Skeletal muscle tissue (tissue), 4 donors: ENCODE measurements around the gene HIVEP3. TPM values are rescaled to one million over a fixed set of nuclear protein-coding genes. Genes with fewer than 3 reads are reported as not detected.
A peak's percentile ranks its signal among the peaks of the same experiment; 100 is the strongest.

Experiments used
- H3K27ac ChIP-seq: one replicate; pipeline ENCODE4 v1.7.0; 2013; ENCODE audit warnings: mild to moderate bottlenecking, low read depth, low read length, inconsistent platforms
- H3K27me3 ChIP-seq, 3 donors: one replicate each; pipeline ENCODE4 v1.7.0; 2013; ENCODE audit warnings: low read length in 3 of 3; ENCODE audit not compliant: control insufficient read depth in 3 of 3, insufficient read depth in 3 of 3
- H3K36me3 ChIP-seq, 3 donors: one replicate each; pipeline ENCODE4 v1.7.0; 2013; ENCODE audit warnings: low read length in 3 of 3; ENCODE audit not compliant: control insufficient read depth in 3 of 3, insufficient read depth in 3 of 3
- H3K4me1 ChIP-seq, 3 donors: one replicate each; pipeline ENCODE4 v1.7.0; 2013; ENCODE audit warnings: low read length in 3 of 3, mild to moderate bottlenecking in 3 of 3; ENCODE audit not compliant: control insufficient read depth in 3 of 3, insufficient read depth in 3 of 3
- H3K4me3 ChIP-seq, 3 donors: one replicate each; pipeline ENCODE4 v1.7.0; 2013; ENCODE audit warnings: low read length in 3 of 3
- H3K9ac ChIP-seq, 3 donors: one replicate each; pipeline ENCODE4 v1.7.0; 2013; ENCODE audit warnings: low read length in 3 of 3, mild to moderate bottlenecking in 3 of 3, moderate library complexity in 2 of 3, low read depth in 1 of 3
- H3K9me3 ChIP-seq, 3 donors: one replicate each; pipeline ENCODE4 v1.7.0; 2013; ENCODE audit warnings: low read length in 3 of 3; ENCODE audit not compliant: control insufficient read depth in 3 of 3
- total RNA-seq: library from RNA; depleted of rRNA; stranded (reverse); fragments of >200 nt; gene quantifications from one replicate; pipeline ENCODE4 v1.2.3, GENCODE V29; 2014
- donor health status: Osteomylitis.

Gene HIVEP3
- total RNA-seq, 1 donor from 2014 or later = 0.52 TPM

- no peaks in the 10 kb centered on the region for H3K9me3 ChIP-seq
- no peaks in the 10 kb centered on the region for H3K36me3 ChIP-seq
- H3K4me3 ChIP-seq = no peak overlapping the region
- no peak overlapping the region for H3K9ac ChIP-seq
- H3K27ac ChIP-seq = no peak overlapping the region
- H3K4me1 ChIP-seq = peaks cover 37 to 52% (median 50%) of the 10 kb centered on the region in 3 donors
- no peaks in the 10 kb centered on the region for H3K27me3 ChIP-seq
Observed at GRCh38 chr1:41887365-41887764, 31.4 kb downstream of the HIVEP3 start.

GRCh38 chr1:41884256-41885230, 34.2 kb downstream of the HIVEP3 start:
- no peak overlapping the region for H3K4me3 ChIP-seq
- no peaks in the 10 kb centered on the region for H3K36me3 ChIP-seq
- H3K9ac ChIP-seq = no peak overlapping the region
- H3K27me3 ChIP-seq = no peaks in the 10 kb centered on the region
- peaks cover 28 to 39% (median 36%) of the 10 kb centered on the region in 3 donors for H3K4me1 ChIP-seq
- H3K9me3 ChIP-seq = no peaks in the 10 kb centered on the region
- no peak overlapping the region for H3K27ac ChIP-seq

GRCh38 chr1:41883507-41883906, 35.2 kb downstream of the HIVEP3 start:
- Histone ChIP-seq H3K9me3 (no peaks in the 10 kb centered on the region), H3K4me1 (peaks cover 28 to 29% (median 28%) of the 10 kb centered on the region in 3 donors), H3K27ac (no peak overlapping the region), H3K4me3 (peak overlapping the region in 1 of 3 donors; percentile 7), H3K27me3 (no peaks in the 10 kb centered on the region), H3K36me3 (no peaks in the 10 kb centered on the region), H3K9ac (no peak overlapping the region)

- H3K27me3 ChIP-seq = no peaks in the 10 kb centered on the region
- H3K36me3 ChIP-seq = no peaks in the 10 kb centered on the region
- peak overlapping the region in 1 of 3 donors; percentile 26 for H3K9ac ChIP-seq
- H3K27ac ChIP-seq = peak overlapping the region; percentile 23
- no peaks in the 10 kb centered on the region for H3K9me3 ChIP-seq
- H3K4me3 ChIP-seq = peak overlapping the region in 1 of 3 donors; percentile 29
- H3K4me1 ChIP-seq = peaks cover 26 to 28% (median 28%) of the 10 kb centered on the region in 3 donors
Observed at GRCh38 chr1:41882486-41882885, 36.2 kb downstream of the HIVEP3 start.

- peak overlapping the region in 2 of 3 donors; percentile 12 to 29 for H3K4me3 ChIP-seq
- peak overlapping the region; percentile 23 for H3K27ac ChIP-seq
- peak overlapping the region in 1 of 3 donors; percentile 26 for H3K9ac ChIP-seq
- H3K4me1 ChIP-seq = peaks cover 28 to 33% (median 30%) of the 10 kb centered on the region in 3 donors
- H3K9me3 ChIP-seq = no peaks in the 10 kb centered on the region
- H3K36me3 ChIP-seq = no peaks in the 10 kb centered on the region
- H3K27me3 ChIP-seq = no peaks in the 10 kb centered on the region
Observed at GRCh38 chr1:41882068-41882477, 36.6 kb downstream of the HIVEP3 start.

- Histone ChIP-seq H3K4me1 (peaks cover 32 to 39% (median 35%) of the 10 kb centered on the region in 3 donors), H3K27ac (peak overlapping the region; percentile 23), H3K27me3 (no peaks in the 10 kb centered on the region), H3K9me3 (no peaks in the 10 kb centered on the region), H3K4me3 (peak overlapping the region in 1 of 3 donors; percentile 1), H3K9ac (no peak overlapping the region), H3K36me3 (no peaks in the 10 kb centered on the region)
Observed at GRCh38 chr1:41880950-41881885, 37.5 kb downstream of the HIVEP3 start.

- Histone ChIP-seq H3K4me1 (peaks cover 38 to 39% (median 39%) of the 10 kb centered on the region in 3 donors), H3K36me3 (no peaks in the 10 kb centered on the region), H3K27me3 (no peaks in the 10 kb centered on the region), H3K27ac (no peak overlapping the region), H3K9ac (no peak overlapping the region), H3K4me3 (no peak overlapping the region), H3K9me3 (no peaks in the 10 kb centered on the region)
Observed at GRCh38 chr1:41880261-41880660, 38.5 kb downstream of the HIVEP3 start.

- Histone ChIP-seq H3K4me3 (no peak overlapping the region), H3K4me1 (peaks cover 39 to 45% (median 44%) of the 10 kb centered on the region in 3 donors), H3K36me3 (no peaks in the 10 kb centered on the region), H3K9me3 (no peaks in the 10 kb centered on the region), H3K9ac (no peak overlapping the region), H3K27ac (no peak overlapping the region), H3K27me3 (no peaks in the 10 kb centered on the region)
Observed at GRCh38 chr1:41879617-41880016, 39.1 kb downstream of the HIVEP3 start.

GRCh38 chr1:41878911-41879310, 39.8 kb downstream of the HIVEP3 start:
- H3K4me3 ChIP-seq = no peak overlapping the region
- no peak overlapping the region for H3K27ac ChIP-seq
- no peaks in the 10 kb centered on the region for H3K36me3 ChIP-seq
- H3K4me1 ChIP-seq = peaks cover 39 to 45% (median 44%) of the 10 kb centered on the region in 3 donors
- no peak overlapping the region for H3K9ac ChIP-seq
- no peaks in the 10 kb centered on the region for H3K27me3 ChIP-seq
- no peaks in the 10 kb centered on the region for H3K9me3 ChIP-seq
